HUDEP-2 (cell line): ENCODE results near the gene GLMP.
A peak's percentile ranks its signal among the peaks of the same experiment; 100 is the strongest.
"Not testable (repeated sequence)": the region's sequence is repeated elsewhere in the genome, so short reads cannot be mapped to it uniquely, and the experiment has no call there.

Experiments
- DNase-seq, 76 experiments: peaks; one replicate each; lab custom pipeline; 2025; ENCODE audit not compliant: unreplicated experiment in 76 of 76; lab: John Stamatoyannopoulos, UW

GLMP gene, protein sequence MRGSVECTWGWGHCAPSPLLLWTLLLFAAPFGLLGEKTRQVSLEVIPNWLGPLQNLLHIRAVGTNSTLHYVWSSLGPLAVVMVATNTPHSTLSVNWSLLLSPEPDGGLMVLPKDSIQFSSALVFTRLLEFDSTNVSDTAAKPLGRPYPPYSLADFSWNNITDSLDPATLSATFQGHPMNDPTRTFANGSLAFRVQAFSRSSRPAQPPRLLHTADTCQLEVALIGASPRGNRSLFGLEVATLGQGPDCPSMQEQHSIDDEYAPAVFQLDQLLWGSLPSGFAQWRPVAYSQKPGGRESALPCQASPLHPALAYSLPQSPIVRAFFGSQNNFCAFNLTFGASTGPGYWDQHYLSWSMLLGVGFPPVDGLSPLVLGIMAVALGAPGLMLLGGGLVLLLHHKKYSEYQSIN

DNA sequence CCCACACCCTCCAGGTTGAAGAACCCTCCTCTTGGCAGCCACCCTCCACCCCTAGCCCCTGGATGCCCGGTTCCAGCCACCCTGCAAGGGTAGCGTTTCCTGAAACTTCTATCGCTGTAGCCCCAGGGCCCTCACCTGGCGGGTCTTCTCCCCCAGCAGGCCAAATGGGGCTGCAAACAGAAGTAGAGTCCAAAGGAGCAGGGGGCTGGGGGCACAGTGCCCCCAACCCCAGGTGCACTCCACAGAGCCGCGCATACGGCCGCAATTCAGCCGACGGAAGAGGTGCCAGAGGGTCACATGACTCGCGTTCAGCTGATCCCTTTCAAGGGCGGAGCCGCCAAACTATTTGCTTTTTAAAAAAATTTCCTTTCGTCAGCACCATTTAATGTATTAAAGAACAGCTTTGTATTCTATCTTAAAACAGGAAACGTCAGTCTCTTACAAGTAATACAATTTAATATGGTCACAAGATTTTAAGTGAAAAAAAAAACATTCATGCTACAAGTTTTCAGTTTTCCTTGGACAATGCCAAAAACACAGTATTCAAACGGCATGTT is at the start of gene GLMP:
GLMP (minus strand) TSS at position 289 of the 557 bp plus-strand sequence; CDS start at position 255, 34 bp downstream.
- DNase-seq = peak in 65 of 76 experiments; percentile 3 to 68 (median 36)

- no peak for DNase-seq
Observed at GRCh38 chr1:156344409-156344808, 48.9 kb upstream of the GLMP start.

DNA sequence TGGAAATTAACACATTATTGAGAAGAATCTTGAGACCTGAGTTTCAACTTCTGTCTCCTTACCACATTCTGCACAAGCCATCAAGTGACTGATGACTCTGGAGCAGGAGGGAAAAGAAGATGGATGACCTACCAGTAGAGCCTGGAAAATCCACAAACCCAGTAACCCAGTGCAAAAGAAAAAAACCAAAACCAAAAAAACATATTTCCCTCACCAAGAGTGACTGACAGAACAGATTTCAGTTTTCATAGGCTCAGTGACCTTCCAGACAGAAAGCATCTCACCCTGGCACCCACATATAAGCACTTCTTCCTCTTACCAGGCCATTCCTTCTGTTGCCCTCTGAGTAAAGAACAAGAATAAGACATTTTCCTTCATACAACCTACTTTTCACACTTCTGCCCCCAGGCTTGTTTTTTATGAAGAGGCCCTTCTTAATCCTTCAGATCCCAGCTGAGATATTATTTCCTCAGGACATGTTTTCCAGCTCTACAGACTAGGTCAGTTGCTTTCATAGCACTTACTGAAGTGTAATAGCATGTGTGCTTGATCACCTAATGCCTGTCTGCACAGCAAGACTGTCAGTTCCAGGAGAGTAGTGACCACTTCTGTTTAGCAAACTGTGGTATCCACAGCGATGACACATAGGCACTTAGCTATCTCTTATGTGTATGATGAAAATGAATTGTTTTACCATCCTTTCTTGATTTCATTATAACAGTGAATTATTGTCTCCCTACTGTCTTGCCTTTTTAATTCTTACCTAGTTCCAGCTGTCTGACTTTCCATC is 46.9 kb upstream of the GLMP start:
- DNase-seq = no peak

DNA sequence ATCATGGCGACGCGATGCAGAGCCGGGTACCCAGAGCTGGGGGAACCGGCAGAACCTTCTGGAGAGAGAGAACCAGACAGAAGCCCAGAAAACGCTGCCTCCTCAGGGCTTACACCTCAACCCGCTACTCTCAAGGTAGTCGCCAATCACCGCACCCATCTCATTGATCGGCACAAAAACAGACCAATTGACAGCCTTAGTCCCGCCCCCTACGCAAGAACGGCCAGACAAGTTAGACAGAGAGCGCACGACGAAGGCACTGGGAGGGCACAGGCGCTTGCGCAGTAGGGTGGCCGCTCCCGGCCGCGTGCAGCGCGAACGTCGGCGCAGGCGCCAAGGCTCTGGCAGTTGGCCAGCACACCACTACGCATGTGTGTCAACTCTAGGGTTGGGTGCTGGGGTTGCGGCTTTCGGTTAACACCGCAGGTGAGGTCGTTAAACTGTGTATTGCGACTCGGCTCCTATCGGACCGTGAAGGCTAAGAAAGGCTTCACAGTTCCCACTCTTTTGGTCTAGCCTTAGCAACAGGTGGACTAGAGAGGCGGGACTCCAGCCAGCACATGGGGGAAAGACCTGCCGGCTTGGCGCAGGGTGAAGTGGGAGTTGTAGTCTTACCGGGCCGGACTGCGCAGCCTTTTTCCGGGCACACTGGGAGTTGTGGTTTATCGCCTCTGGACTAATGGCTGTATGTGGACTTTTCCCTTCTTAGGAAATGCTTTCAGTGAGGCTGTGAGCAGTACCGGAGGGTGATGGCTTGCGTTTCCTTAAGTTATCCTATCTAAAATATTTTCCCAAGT is 42.9 kb upstream of the GLMP start, which contains the start of the genes CCT3 and TSACC:
CCT3 (minus strand) TSS at position 113 of the 797 bp plus-strand sequence; CDS start at position 5, 108 bp downstream.
TSACC (plus strand) TSS at position 347 of the 797 bp plus-strand sequence. CDS start 1,232 bp downstream, outside the sequence.
- peak; percentile 83 to 100 (median 98) for DNase-seq

DNA sequence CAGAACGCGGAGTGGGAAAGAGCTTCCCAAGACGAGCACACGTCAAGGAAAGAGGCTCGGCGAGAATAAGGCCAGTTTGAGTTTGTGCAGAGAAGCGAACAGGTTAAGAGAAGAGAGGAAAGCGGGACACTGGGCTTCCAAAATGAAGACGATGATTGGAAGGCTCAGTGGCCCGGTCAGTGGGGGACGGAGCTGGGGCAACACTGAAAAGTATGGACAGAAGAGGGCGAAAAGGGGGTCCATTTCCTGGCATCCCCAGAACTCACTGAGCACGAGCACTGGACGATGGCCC is 42.4 kb upstream of the GLMP start:
- no peak for DNase-seq

DNA sequence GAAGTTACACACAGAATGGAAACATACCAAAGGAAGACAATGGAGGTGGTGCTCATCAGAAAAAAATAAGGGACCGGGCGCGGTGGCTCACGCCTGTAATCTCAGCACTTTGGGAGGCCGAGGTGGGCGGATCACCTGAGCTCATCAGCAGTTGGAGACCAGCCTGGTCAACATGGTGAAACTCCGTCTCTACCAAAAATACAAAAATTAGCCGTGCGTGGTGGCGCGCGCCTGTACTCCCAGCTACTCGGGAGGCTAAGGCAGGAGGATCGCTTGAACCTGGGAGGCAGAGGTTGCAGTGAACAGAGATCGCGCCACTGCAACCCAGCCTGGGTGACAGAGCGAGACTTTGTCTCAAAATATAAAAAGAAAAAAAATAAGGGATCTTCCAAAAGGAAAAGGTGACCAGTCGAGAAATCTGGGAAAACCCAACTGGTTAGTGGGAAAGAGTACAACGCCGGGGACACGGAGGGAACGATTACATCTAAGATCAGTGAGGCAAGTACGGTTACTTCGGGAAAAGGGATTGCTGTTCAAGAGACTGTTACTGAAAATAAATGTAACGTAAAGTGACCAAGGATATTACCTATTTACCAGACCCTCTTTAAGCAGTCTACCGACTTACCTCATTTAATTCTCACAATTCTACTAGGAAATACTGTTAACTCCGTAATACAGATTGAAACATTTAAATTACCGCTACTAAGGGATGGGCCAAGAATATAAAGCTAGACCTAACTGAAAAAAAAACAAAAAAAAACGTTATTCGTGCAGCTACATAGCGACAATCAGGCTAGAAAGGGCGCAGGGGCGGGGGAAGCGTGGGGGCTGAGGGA is 41.8 kb upstream of the GLMP start:
- DNase-seq = peak in 2 of 76 experiments; percentile 5 to 8

GRCh38 chr1:156336242-156336641 is 40.8 kb upstream of the GLMP start:
- peak in 16 of 76 experiments; percentile 5 to 50 (median 20) for DNase-seq

DNA sequence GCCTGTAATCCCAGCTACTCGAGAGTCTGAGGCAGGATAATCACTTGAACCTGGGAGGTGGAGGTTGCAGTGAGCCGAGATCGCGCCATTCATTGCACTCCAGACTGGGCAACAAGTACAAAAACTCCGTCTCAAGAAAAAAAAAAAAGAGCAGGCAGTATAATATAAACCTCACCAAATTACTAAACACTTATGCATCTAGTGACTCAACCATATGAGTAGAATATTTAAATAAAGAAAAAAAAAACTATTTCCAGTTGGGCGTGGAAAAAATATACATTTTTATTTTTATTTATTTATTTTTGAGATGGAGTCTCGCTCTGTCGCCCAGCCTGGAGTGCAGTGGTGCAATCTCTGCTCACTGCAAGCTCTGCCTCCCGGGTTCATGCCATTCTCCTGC is 27.7 kb upstream of the GLMP start:
- not testable (repeated sequence) for DNase-seq

DNA sequence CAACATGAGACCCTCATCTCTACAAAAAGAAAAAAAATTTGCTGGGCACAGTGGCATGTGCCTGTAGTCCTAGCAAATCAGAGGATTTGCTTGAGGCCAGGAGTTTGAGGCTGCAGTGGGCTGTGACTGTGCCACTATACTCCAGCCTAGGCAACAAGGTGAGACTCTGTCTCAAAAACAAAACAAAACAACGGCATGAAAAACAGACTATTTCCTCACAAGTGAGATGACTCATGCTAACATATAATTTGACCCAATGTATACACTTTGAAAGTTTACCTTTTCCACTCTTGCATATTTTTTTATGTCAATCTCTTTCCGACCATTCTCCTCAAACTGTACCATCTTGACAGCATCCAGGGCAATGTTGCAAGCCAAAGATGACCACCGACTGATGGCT is 25.1 kb upstream of the GLMP start:
- DNase-seq = no peak

- peak in 7 of 76 experiments; percentile 2 to 17 (median 7) for DNase-seq
Observed at GRCh38 chr1:156319664-156320063, 24.2 kb upstream of the GLMP start.

DNA sequence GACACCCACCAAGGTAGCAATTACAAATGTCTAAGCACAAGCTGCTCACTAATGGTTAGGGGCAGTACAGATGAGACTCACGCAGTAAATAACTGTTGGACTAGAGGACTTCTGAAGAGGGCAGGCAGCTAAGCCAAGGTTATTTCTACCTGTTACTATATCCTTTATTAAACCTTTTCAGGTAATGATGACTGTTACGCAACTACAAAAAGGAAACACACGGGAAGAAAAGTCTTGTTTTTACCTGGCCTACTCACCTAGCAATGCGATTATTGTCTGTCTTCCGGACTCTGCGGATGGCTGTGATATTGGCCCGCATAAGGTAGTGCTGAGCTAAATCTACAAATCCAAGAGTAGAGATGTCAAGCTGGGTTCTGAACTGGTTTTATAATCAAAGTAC is 21.4 kb upstream of the GLMP start:
- no peak for DNase-seq

DNA sequence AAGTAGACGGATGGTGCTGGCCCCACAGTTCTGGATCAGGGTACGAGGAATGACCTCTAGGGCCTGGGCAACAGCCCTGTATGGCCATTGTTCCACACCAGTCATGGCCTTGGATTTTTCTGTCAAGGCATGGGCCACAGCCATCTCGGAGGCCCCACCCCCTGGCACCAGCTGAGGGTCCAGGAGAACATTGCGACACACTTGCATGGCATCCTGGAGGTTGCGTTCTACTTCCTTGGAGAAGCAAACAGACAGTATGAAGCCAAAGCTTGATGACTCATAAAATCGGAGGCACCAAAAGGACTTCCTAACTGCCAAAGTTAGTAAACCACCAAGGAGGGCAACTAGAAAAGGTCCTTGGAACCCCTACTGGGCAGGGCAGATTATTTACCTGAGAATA is 15.5 kb upstream of the GLMP start:
- no peak for DNase-seq

DNA sequence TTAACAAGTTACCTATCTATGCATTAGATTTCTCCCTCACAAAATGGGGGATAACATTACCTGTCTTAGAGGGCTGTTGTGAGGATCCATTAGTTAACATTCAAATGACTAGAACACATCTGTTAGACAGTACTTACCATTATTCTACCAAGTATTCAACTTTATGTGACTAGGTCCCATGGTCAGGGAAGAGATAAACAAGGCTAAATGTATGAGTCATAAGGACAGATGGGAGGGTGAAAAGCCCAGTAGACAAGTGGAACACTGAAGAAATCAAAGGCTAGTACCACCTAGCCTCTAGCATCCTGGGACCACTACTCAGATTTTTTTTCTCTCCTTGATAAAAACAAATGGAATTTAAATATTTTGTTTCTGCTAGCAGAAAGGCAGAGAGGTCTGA is 12.6 kb upstream of the GLMP start:
- DNase-seq = no peak

- no peak for DNase-seq
Observed at GRCh38 chr1:156305215-156305614, 9.7 kb upstream of the GLMP start.

- no peak for DNase-seq
Observed at GRCh38 chr1:156303241-156303640, 7.8 kb upstream of the GLMP start.

- DNase-seq = no peak
Observed at GRCh38 chr1:156298852-156299357, 3.4 kb upstream of the GLMP start, which contains the start of gene VHLL. Gene VHLL (minus strand): TSS chr1:156299307. CDS start chr1:156299189, 118 bp downstream.

- no peak for DNase-seq
Observed at GRCh38 chr1:156293895-156294294, 1.6 kb downstream of the GLMP start.

DNA sequence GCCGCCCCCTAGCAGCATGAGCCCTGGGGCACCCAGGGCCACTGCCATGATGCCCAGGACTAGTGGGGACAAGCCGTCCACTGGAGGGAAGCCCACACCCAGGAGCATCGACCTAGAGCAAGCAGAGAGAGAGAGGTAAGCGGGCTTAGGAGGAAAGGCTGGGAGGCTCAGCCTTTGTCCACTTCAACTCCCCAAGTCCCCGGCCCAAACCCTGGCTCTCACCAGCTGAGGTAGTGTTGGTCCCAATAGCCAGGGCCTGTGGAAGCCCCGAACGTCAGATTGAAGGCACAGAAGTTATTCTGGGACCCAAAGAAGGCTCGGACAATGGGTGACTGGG is 2.4 kb downstream of the GLMP start:
- DNase-seq = no peak
